Keratinocyte (primary cell): ENCODE measurements around the gene KNL1. TPM values are rescaled to one million over a fixed set of nuclear protein-coding genes. Genes with fewer than 3 reads are reported as not detected.

Source experiments
- DNase-seq: peaks from one replicate; pipeline ENCODE4 v3.0.0-alpha.2; 2011; ENCODE audit warnings: low read depth, missing footprints, low spot score
- FAIRE-seq: peaks from 2 replicates; lab custom pipeline; 2011; peaks lifted over from hg19 to GRCh38; lab: Jason Lieb, UNC
- H2AFZ ChIP-seq: 2 replicates; pipeline ENCODE4 v1.6.0; 2012; ENCODE audit warnings: low read length, control low read depth, inconsistent platforms; ENCODE audit not compliant: control insufficient read depth
- H3K27ac ChIP-seq: 2 replicates; pipeline ENCODE4 v1.5.1; 2011; ENCODE audit warnings: low read length; ENCODE audit not compliant: control insufficient read depth, insufficient read depth
- H3K27me3 ChIP-seq: 3 replicates; pipeline ENCODE4 v1.6.0; 2011; ENCODE audit warnings: low read length; ENCODE audit not compliant: control insufficient read depth, insufficient read depth; ENCODE audit errors: extremely low read depth
- H3K36me3 ChIP-seq, 2 experiments: 2 replicates in 1 of 2; 3 replicates in 1 of 2; pipeline ENCODE4 v1.5.1; 2011; ENCODE audit warnings: low read length in 2 of 2, mild to moderate bottlenecking in 1 of 2; ENCODE audit not compliant: control insufficient read depth in 2 of 2, insufficient read depth in 2 of 2; ENCODE audit errors: extremely low read depth in 1 of 2
- H3K4me1 ChIP-seq: 3 replicates; pipeline ENCODE4 v1.5.1; 2011; ENCODE audit warnings: low read length; ENCODE audit not compliant: control insufficient read depth, insufficient read depth; ENCODE audit errors: extremely low read depth
- H3K4me2 ChIP-seq: 3 replicates; pipeline ENCODE4 v1.6.0; 2011; ENCODE audit warnings: low read depth, low read length; ENCODE audit not compliant: control insufficient read depth, insufficient read depth; ENCODE audit errors: extremely low read depth
- H3K4me3 ChIP-seq, 3 experiments: fragments of 200-600 bp in 1 of 3; sonication (generic) in 1 of 3; 2 replicates in 2 of 3; 3 replicates in 1 of 3; pipeline ENCODE4 v1.5.1; 2011 to 2016; ENCODE audit warnings: low read length in 3 of 3, mild to moderate bottlenecking in 3 of 3, control low read depth in 2 of 3, inconsistent platforms in 1 of 3, low read depth in 1 of 3, mixed read lengths in 1 of 3, mixed run types in 1 of 3, moderate library complexity in 1 of 3; ENCODE audit not compliant: control insufficient read depth in 2 of 3, insufficient read depth in 2 of 3; ENCODE audit errors: extremely low read depth in 1 of 3
- H3K79me2 ChIP-seq: 2 replicates; pipeline ENCODE4 v1.6.0; 2012; ENCODE audit warnings: low read length; ENCODE audit not compliant: control insufficient read depth, insufficient read depth
- H3K9ac ChIP-seq: 3 replicates; pipeline ENCODE4 v1.6.0; 2011; ENCODE audit warnings: low read length; ENCODE audit not compliant: control insufficient read depth, insufficient read depth; ENCODE audit errors: extremely low read depth
- H3K9me1 ChIP-seq: 3 replicates; pipeline ENCODE4 v1.6.0; 2011; ENCODE audit warnings: low read length; ENCODE audit not compliant: control insufficient read depth, insufficient read depth; ENCODE audit errors: extremely low read depth
- H3K9me3 ChIP-seq: 2 replicates; pipeline ENCODE4 v1.5.1; 2012; ENCODE audit warnings: low read depth, low read length; ENCODE audit not compliant: control insufficient read depth
- H4K20me1 ChIP-seq: 3 replicates; pipeline ENCODE4 v1.6.0; 2011; ENCODE audit warnings: low read length; ENCODE audit not compliant: control insufficient read depth, insufficient read depth; ENCODE audit errors: extremely low read depth
- EZH2 ChIP-seq: IDR thresholded peaks from one replicate; pipeline ENCODE4 v1.6.1; 2012; ENCODE audit warnings: inconsistent platforms, mild to moderate bottlenecking, low read length, moderate library complexity
- dilution Hi-C: fragments of 300-500 bp; cut with MboI; formaldehyde crosslinking; loops from one replicate; pipeline ENCODE4 v1.7.0; 2020; ENCODE audit warnings: low sequenced_read_pairs; ENCODE audit not compliant: extremely low pct_ligation_motif_present
- polyA plus RNA-seq, 5 experiments: library from polyadenylated mRNA; depleted of rRNA in 3 of 5; stranded (reverse) in 3 of 5; stranded (forward) in 1 of 5; unstranded in 1 of 5; fragments of >200 nt; gene quantifications; 1 replicate in 1 of 5; 2 replicates in 3 of 5; 3 replicates in 1 of 5; pipeline versions ENCODE4 v1.2.1 to v1.2.3, GENCODE V29; 2011 to 2012; ENCODE audit warnings: missing spikeins in 2 of 5, low read depth in 1 of 5, low replicate concordance in 1 of 5
- TF ChIP-seq, protein P1 (sequence below), 3 experiments: IDR thresholded peaks in 1 of 3; conservative IDR thresholded peaks in 1 of 3; optimal IDR thresholded peaks in 1 of 3; 2 replicates in 2 of 3; 3 replicates in 1 of 3; pipeline versions ENCODE3 to v1.5.1; 2011; ENCODE audit warnings: low read length in 3 of 3, mild to moderate bottlenecking in 3 of 3, moderate library complexity in 2 of 3, control low read depth in 1 of 3, inconsistent platforms in 1 of 3; ENCODE audit not compliant: insufficient read depth in 2 of 3; ENCODE audit errors: extremely low read depth in 1 of 3

Gene KNL1
- polyA plus RNA-seq, 1 donor (not counting 4 experiments of a cell fraction or from before 2014, with no cell fraction given), result 6.9 TPM

DNA sequence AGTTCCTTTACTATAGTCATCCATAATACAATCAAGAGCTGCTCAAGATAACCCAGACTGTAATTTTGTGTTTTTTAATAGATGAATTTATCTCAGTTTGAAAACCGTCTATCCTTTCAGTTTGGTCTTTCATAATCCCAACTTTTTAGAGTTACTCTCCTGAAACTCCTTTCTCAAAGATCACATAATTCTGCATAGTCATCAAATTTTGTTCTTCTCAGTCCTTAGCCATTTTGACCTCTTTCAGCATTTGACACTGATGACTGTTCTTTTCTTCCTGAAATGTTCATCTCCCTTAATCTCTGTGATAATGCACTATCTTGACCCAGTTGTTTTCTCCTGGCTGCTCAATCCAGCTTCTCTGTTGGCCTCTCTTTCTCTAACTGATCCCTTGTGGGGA, 53.5 kb downstream of the KNL1 start:
- H3K79me2 ChIP-seq, result no peaks in the 10 kb centered on the region
- no peak for FAIRE-seq
- H3K9me3 ChIP-seq, result no peaks in the 10 kb centered on the region
- no peak overlapping the region for H3K4me3 ChIP-seq
- H3K27ac ChIP-seq, result no peak overlapping the region
- H3K27me3 ChIP-seq, result no peaks in the 10 kb centered on the region
- no peak overlapping the region for H2AFZ ChIP-seq
- DNase-seq, result no peak
- dilution Hi-C loops, result no loop called here
- no peaks in the 10 kb centered on the region for H3K9me1 ChIP-seq
- TF ChIP-seq, protein P1, sequence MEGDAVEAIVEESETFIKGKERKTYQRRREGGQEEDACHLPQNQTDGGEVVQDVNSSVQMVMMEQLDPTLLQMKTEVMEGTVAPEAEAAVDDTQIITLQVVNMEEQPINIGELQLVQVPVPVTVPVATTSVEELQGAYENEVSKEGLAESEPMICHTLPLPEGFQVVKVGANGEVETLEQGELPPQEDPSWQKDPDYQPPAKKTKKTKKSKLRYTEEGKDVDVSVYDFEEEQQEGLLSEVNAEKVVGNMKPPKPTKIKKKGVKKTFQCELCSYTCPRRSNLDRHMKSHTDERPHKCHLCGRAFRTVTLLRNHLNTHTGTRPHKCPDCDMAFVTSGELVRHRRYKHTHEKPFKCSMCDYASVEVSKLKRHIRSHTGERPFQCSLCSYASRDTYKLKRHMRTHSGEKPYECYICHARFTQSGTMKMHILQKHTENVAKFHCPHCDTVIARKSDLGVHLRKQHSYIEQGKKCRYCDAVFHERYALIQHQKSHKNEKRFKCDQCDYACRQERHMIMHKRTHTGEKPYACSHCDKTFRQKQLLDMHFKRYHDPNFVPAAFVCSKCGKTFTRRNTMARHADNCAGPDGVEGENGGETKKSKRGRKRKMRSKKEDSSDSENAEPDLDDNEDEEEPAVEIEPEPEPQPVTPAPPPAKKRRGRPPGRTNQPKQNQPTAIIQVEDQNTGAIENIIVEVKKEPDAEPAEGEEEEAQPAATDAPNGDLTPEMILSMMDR (optimal IDR thresholded peaks at IDR 0.05 in 1 of 3, IDR thresholded peaks at IDR 0.05 in 1 of 3, conservative IDR thresholded peaks at IDR 0.05 in 1 of 3; ENCODE audit: extremely low read depth in 1 of 3, insufficient read depth in 2 of 3, low read length in 3 of 3), result no peak
- no peak for TF ChIP-seq EZH2
- no peaks in the 10 kb centered on the region for H4K20me1 ChIP-seq
- no peak overlapping the region for H3K4me2 ChIP-seq
- H3K4me1 ChIP-seq, result no peaks in the 10 kb centered on the region
- H3K9ac ChIP-seq, result no peak overlapping the region
- peaks cover 0 to 6% of the 10 kb centered on the region in 2 experiments for H3K36me3 ChIP-seq

- H3K4me2 ChIP-seq, result no peak overlapping the region
- FAIRE-seq (no peak), DNase-seq (no peak)
- H3K4me1 ChIP-seq, result no peaks in the 10 kb centered on the region
- no peak overlapping the region for H2AFZ ChIP-seq
- H3K4me3 ChIP-seq, result no peak overlapping the region
- H3K36me3 ChIP-seq, result peaks cover 0 to 9% of the 10 kb centered on the region in 2 experiments
- H3K9me1 ChIP-seq, result no peaks in the 10 kb centered on the region
- no peak overlapping the region for H3K9ac ChIP-seq
- dilution Hi-C loops, result no loop called here
- no peak overlapping the region for H3K27ac ChIP-seq
- no peaks in the 10 kb centered on the region for H3K9me3 ChIP-seq
- no peaks in the 10 kb centered on the region for H4K20me1 ChIP-seq
- H3K79me2 ChIP-seq, result no peaks in the 10 kb centered on the region
- no peaks in the 10 kb centered on the region for H3K27me3 ChIP-seq
- TF ChIP-seq, protein P1 (optimal IDR thresholded peaks at IDR 0.05 in 1 of 3, IDR thresholded peaks at IDR 0.05 in 1 of 3, conservative IDR thresholded peaks at IDR 0.05 in 1 of 3; ENCODE audit: extremely low read depth in 1 of 3, insufficient read depth in 2 of 3, low read length in 3 of 3), result no peak
- TF ChIP-seq EZH2, result no peak
Observed at GRCh38 chr15:40650479-40650878, 56.4 kb downstream of the KNL1 start.
